Stimulated activated CD8-positive, alpha-beta memory T cell treated with anti-CD3 and anti-CD28 coated beads, Interleukin-15, amount 100 ng/mL, for 4 hours (primary cell): ENCODE results near the gene TOMM20.

Experiments used
- DNase-seq, 2 donors: peaks; one replicate each; pipeline ENCODE4 v3.0.0-alpha.2; 2020; ENCODE audit warnings: low read depth in 2 of 2

Gene TOMM20

DNA sequence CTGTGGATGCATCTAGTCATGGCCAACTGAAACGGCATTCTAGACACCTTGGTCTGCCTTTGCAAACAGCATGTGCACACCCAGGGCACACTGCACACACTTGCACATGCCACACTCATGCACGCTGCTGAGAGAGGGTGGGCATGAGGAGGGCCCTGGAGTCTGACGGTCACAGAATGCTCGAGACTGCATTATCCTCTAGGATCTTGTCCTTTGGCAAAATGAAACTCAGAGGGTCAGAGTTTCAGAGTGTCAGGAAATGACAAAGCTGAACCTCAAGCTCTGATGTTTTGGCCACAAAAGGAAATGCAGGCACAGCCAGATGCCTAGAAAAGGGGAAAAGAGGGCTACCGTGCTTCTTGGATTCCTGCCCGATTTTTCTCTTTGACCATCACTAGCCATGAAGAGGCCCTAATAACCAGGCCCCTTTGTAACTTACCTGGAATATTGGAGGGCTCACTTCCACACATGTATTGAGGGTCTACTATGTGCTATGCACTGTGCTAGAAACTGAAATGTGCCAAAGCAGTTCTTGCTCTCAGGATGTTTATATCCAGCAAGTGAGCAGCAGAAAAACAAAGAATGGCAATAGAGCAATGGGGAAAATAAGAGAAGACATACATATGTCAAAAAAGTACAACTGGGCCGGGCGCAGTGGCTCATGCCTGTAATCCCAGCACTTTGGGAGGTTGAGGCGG lies 65.4 kb downstream of the TOMM20 start:
- no peak for DNase-seq

DNA sequence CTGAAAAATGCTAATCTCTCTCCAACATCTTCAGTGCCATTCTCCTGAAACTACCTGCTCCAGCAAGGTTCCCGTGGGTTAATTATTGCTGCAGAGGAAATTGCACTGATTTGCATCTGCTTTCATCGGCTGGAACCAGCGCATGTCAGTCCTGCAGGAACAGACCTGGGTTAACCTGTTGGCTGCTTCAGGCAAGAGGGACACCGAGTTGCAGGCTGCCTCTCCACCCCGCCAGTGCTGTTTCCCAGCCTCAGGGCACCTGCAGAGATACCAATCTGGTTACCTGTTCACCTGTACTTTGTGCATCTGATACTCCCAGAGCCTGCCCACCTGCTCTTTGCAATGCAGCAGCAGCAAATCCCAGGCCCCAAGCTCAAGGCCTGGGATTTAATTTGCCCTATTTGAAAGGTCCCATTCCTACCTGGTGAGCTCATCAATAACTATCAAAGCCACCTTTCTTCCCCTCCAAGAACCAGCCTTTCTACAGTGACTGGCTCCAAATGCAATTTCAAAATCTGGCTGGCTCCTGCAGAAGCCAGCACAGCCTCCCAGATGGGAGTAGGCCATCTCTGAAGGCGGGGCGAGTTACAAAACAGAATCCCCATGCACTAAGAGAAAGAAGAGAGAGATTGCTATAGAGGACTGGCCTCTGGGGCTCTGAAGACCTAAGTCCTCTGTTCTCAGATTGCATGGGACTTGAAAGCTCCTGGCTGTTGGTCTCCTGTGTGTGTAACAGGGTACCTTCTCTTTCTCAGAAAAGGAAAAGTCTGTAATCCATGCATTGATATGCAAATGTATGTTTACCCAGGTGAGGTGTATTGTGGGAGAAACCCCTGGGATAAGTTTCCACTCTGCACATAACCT lies 67.8 kb downstream of the TOMM20 start:
- no peak for DNase-seq
